NCI-H2227 treated with DMSO at 0.1 percent for 48 hours (cell line): ENCODE results near the gene MAFB.

Experiments
- DNase-seq: peaks from one replicate; lab custom pipeline; 2025; lab: John Stamatoyannopoulos, UW

The MAFB gene

DNA sequence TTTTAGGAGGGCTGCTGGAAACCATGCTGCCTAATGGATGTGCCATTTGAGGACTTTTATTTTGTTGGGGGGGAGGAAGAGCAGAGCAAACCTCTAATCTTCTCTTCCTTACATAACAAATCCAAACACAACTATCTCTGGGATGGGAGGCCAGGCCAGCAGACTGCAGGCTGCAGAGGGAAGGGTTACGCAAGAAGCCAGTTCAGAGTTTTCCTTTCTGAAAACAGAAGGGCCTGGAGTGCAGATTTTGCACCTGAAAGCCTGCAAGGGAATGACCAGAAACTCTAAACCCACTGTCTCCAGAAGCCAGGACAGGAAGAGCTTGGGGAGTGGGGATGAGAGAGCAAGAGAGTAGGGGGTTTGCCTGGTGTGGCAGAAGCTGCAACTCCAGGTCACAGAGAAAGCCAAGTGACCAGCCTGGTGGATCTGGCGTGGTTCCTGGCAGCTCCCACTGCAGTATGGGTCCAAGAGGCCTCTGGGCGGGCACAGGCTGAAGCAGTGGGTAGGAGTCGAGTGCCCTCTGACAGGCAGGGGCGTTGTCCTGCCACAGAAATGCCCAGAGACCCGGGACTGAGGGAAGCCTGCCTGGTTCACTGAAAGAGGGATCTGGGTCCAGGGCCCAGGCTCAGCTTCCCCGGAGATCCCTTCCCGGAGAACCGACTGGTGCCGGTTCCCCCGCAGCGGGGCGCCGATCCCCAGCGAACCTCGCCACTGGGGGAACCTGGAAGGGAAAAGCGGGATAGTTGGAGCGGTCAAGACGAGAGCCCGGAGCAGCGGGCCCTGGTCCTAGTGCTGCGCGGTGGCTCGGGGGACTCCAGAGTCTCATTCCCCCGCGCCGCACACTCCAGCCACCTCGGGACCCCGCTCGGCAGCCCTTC is 6.7 kb downstream of the MAFB start:
- DNase-seq, result no peak

DNA sequence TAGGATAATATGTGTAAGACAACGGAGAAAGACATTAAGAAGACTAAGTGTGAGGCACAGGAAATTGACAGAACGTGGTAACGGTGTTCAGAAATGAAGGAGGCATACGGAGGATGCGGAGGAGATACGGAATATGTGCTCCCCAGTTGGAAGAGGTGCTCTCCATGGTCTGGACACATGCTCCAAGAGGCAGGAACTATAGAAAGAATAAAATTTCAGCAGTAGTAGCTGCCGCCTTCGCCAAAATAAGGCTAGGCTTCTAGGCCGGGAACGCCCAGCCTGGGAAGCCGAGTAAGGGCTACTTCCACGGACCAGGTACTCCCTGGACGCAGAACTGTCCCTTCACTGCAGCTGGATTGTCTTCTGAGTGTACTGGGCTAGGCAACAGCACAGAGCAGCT is 7.4 kb downstream of the MAFB start:
- no peak for DNase-seq

DNA sequence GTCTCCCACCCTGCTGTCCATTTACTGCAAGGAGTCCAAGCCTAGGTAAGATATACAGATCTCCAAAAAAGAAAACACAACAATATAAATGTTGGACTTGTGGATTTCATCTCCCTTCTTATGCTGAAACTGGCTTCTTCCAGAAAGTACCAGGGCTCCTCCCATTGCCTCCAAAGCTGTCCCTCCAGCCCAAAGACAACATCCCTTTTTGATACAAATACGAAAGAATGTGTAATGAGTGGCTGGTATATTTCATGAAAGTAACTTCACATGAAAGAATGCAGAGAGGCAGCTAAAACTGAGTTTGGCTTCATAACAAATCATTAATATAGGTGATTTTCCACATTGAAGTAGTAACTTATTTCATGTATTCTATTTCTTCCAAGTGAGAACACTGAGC is 7.9 kb downstream of the MAFB start:
- no peak for DNase-seq

DNA sequence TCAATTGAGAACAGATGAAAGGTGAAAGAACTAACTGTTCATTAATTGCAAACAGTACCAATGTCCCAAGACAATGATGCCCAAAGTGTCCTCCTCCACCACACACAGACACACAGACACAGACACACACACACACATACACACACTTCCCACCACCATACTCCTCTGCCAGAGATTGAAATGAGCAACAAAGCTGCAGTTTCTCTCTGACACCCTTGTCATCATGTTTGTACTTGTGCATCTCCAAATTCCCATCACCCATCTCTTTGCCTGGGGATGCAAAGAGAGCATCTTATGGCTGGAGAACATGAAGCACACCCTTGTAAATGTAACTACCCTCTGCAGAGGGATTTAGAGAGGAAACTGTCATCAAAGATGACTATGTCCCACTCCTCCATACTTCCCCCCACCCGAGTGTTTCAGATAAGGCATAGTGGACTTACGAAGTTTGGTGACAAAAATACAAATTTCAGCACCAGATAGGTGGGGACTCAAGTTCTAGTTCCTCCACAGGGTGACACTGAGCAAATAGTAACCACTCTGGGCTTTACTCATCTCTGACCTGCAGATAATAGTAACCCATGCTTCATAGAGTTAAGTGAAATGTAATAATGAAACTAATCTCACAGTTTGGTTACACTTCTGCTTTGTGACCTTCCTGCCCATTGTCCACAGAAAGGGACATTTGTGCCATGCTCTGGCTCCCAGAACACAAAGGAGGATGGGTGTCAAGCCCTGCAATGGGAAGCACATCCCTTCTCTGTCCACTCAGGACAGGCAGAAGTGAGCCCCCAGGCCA is 8.7 kb downstream of the MAFB start:
- no peak for DNase-seq

DNA sequence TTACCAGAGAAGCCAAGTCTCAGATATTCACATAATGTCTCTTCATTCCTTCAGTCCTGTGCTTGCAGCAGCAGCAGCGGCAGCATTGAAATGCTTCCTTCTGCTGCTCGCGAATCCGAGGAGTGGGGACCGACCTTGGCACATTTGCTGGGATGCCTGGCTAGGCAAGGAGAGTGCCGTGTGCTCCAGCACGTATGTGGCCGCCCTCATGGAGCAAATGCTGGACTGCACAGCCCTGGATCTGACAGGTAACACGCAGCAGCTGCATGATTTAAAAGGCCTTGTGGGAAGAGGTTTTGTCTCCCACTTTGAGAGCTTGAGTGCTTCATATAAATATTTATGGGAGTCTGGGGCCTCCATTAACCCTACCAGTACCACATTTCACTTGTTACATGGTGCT is 9.9 kb downstream of the MAFB start:
- no peak for DNase-seq

DNA sequence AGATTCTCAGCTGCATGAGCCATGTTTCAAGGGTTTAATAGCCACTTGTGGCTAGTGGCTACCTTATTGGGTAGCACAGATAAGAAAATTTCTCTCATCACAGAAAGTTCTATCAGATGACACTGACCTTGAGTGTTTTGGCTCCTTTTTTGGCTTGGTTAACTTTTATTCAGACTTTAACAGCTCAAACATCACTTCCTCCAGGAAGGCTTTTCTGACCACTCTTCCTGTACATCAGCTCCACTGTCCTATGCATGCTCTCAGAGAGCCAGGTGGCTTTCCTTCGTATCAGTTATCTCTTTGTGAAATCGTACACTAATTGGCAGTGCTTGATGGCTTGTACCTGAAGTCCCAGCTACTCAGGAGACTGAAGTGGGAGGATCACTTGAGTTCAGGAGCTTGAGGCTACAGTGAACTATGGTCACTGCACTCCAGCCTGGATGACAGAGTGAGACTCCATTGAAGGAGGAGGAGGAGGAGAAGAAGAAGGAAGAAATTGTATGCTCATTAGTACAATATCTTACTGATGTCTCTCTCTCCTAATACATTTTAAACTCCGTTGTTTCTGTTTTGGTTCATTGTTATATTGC is 10.7 kb downstream of the MAFB start:
- no peak for DNase-seq

DNA sequence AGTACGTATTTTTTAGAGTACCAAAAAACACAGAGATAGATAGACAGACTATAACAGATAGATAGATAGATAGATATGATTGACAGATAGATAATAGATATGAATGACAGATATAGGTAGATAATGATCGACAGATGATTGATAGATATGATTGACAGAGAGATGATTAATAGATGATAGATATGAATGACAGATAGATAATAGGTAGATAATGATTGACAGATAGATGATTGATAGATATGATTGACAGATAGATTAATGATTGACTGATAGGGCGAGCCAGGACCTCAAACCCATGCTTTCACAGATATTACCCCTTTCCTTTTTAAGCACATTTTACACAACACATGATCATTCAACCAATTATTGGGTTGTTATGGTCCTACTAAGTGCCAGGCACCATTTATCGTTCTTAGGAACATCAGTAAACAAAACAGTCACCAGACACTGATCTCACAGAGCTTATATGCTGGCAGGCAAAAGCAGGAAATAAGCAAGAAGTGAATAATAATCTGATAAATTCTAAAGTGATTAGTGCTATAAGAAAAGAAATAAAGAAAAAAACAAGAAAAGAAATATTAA is 11.6 kb downstream of the MAFB start:
- DNase-seq, result no peak

DNA sequence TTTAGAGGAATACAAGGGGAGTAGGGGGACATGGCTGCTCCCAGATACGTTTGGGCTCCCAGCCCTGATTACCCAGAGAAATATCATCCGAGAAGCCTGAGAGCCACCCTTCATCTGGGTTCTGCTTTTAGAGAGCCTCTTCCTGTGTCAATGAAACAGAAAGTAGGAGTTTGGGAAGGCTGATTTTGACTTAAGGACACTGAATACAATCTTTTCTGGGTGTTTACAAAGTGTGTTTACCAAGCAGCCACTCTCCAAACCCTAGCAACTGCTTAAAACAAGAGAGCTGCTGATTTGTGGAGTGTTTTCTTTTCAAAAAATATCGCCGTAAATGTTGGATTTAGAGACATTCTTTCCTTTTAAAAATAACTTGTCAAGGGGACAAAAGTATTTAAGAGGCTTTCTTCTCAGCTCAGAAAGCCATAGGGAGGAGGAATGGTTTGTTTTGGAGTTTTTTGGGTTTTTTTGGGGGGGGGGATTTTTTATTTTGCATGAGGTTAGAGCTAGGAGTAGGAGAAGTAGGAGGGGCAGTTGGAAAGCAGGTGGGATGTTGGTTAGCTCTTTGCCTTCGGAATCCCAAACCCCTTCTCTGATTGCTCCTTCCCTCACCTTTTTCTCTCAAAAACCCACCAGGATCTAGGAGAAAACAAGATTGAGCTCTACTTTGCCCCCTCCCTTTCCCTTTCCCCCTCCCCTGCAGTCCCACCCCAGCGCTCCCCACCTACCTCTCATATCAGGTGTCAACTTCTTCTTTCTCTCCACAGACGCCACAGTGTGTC is 12.4 kb downstream of the MAFB start:
- no peak for DNase-seq

DNA sequence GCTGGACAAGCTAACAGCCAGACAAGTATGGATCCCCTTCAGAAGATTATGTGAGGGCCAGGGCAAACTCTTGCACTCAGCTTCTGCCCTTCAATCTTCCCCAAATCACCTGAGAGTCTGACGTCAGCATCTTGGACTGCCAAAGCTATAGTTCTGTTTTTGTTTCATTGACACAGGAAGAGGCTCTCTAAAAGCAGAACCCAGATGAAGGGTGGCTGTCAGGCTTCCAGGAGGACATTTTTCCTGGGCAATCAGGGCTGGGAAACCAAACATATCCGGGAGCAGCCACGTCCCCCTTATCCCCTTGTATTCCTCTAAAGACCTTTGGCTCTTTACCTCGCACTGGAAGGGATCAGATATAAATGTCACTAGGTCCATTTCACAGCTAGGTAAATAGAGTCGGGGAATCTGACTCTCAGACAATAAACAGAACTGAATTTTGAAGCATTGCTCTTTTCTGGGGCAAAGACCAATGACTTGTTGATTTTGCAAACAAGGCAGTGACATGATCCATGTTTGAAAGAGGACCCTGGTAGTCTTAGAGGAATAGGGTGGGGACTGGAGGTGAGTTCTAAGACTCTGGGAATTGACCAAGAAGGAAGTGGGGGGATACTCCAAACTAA is 13.3 kb downstream of the MAFB start:
- no peak for DNase-seq

DNA sequence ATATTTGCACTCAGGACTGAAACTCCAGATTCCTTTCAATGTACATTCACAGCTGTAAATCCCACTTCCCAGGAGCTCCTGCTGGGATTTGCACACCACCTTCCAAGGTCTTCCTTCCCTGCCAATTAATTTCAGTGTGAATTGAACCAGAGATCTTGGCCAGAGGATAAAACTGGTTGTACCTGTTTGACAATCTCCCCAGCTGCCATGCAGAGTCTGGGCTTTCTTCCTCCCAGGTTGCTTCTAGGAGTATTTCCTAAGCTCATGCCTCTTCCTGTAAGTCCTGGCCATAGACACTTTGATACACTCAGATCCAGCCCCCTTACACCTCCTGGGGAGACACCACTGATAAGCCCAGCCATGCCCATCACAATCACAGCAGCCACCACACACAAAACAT is 15.6 kb downstream of the MAFB start:
- DNase-seq, result no peak

DNA sequence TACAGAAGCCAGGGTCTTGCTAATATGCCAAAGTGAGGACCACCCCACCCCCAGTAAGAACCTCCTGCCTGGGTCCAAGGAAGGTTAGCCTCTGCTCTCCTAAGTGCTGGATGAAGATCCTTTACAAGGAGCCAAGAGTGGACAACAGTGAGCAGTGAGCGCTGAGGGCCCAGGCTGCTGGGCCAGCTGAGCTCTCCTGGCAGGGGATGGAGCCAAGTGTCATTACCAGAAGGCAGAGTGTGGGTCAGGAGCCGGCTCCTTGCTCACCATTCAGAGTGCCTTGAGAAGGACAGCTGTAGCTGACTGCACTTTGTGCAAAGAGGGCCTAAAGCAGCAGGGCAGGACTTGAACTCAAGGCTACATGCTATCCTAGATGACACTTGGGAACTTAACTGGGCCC is 16.9 kb downstream of the MAFB start:
- DNase-seq, result no peak

DNA sequence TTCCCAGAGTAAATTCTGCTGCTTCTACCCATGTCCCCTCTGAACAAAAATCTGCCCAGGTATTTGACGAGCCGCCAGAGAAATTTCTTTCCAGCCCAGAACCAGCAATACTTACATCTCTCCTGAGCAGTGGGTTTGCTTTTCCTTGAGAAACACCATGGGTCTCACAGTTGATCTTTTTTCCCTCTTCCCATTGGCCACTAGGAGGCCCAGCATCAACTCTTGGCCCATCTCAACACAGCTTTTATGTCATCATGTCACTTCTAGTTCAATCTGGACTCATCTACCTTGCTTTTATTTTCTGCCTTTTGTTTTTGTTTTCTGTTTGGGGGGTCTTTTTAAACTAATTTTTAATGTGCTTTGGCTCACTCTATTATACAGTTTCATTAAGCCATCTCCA is 18.8 kb downstream of the MAFB start:
- DNase-seq, result no peak

DNA sequence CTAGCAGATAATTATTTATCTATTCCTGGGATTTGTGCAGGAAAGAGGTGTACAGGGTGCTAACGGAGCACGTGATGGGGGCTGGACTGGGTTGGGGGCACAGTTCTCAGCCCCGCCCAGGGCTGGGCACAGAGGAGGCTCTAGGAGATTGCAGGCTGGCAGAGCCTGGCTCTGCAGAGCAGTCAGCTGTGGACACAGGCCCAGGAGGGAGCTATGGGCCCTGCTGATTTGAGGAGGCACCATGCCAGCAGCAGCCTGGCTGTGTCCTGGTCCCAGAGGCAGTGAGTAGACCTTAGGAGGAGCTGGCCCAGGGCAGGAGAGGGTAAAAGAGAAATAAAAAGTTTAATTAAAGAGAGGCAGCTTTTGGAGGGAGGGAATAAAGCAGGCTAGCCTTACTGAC is 19.3 kb downstream of the MAFB start:
- DNase-seq, result no peak

DNA sequence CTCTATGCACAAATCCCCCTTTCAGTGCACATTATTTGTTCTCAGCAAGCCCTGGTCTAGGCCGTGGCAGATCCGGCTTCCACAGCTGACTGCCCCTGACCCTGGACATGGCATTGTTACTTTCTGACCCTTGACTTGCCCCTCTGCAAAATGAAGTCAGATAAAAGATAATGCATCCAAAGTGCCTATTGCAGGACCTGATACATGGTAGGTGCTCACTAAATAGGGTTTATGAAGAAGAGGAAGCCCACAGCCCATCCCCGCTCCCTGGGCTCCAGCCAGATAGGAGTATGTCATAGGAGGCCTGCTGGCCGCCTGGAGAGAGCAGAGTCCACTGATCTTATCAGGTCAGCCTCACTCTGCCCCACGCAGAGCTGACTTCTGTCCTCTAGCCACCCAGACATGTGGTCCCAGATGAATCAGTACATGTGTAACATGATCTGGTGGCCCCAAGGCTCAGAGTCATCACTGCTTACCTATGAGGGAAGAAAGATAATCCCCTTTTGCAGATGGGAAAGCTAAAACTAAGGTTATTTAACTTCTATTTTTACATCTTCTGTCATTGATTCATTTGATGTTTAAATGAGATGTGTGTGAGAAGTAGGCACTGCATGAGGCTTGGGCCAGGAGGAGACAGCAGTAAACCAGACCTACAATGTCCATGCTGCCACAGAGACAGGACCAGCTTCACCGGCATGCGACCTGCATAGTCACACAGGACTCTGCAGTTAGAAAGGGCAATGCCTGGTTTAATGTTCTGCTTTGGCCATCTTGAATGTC is 20.4 kb downstream of the MAFB start:
- no peak for DNase-seq

DNA sequence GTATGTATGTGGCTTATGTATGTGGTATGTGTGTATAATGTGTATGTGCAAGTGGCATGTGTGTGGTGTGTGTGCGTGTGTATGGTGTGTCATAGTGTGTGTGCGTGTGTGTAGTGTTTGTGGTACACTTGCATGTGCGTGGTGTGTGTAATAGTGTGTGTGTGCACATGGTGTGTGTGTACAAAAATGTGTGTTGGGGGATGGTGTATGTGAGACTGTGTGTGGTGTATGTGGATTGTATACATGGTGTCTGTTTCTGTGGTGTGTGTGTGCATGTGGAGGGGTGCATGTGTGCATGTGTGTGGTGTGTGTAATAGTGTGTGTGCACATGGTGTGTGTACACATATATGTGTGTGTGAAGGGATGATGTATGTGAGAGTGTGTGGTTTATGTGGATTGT is 21.5 kb downstream of the MAFB start:
- DNase-seq, result no peak

DNA sequence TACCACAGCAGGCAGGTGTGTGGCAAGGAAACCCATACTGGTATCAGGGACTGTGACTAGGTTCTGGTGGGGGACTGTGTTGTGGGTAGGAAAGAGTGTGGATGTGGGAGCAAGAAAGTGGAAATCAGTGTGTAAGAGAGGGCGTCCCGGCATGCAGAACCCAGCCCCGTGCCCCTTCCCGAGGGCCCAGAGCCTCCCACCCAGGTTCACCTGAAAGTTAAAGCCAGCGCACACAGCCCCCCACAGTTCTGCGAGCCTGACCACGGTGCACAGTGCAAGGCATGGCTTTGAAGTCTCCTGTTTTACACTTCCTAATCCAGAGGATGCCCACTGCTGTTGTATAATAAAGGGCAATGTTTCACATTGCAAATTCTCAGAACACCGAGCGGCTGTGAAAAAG is 22.7 kb downstream of the MAFB start:
- DNase-seq, result no peak

DNA sequence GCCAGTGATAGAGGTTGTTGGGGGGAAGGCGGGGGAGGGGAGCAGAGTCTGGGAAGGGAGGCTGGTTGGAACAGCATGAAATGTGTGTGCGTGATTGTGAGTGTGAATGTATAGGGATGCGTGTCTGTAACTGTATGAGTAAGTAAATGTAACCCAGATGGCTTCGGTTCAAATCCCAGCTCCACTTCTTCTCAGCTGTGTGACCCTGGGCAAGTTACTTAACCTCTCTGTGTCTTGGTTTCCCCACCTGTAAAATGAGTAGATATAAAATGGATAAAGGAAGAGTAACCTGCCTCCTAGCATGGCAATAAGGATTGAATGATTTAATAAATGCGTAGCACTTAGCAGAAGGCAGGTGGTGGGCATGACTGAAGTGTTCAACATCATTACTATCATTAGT is 24.1 kb downstream of the MAFB start:
- no peak for DNase-seq

DNA sequence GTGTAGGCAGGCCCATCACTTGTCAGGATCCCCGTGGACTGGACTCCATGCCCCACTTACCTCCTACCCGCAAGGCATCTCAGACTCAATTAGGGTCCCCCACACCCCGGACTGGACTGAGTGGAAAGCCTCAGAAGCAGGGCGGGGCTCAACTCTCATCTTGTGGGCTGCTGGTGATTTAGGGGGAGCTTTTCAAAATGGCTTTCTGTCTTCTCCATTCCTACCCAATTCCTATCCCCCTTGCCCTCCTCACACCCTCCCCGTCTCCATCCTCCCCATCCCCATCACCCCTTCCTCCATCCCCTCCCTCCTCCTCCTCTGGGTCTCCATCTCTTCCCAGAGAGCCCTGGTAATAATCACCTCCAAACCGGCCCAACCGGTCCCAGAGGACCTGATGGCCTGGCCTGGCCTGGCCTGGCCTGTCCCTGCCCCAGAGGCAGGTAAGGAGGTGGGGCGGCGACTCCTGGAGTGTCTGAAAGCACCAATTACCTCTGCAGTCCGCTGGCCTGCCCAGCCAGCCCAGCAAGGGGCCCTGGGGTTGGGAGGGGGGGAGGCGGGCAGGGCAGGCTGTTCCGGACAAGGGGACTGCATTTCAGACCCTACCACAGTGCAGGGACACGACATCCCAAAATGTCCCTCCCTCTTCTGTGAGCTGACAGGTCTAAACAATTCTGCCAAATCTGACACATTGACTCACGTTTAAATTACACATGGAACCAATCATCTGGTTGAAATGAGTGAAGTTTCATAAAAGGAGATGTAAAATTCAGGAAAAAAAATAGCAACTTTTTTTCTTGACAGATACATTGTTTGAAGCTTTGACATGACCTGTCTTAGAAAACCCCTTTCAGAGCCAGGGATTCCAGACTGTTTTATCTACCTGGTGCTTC is 24.8 kb downstream of the MAFB start:
- DNase-seq, result no peak

DNA sequence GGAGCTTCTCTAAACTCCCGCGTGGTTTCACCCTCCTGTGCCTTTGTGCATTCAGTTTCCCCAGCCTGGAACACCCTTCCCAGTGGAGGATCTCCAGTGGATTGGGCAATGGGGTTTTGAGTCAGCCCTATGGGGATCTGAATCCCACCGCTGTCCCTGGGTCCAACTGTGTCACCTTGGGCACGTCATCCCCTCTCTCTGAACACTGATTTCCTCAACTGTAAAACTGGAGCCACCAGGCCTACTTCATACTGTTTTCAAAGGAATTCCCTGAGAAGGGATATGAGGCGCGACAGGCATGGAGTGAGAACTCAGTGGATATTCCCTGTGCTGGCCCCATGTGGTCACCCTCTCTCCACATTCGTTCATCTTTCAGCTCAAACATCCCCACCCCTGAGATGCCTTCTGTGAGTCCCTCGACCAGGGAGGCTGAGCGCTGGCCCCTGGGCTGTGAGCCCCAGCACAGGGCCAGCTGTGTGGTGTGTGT is 25.7 kb downstream of the MAFB start:
- no peak for DNase-seq
